ENCODE results near the gene C9orf78. TPM values are rescaled to one million over a fixed set of nuclear protein-coding genes. Genes with fewer than 3 reads are reported as not detected.
A peak's percentile ranks its signal among the peaks of the same experiment; 100 is the strongest.

Gene C9orf78
- total RNA-seq, 2 experiments from 2014 or later, result 44.5 to 51.7 TPM

- no peak for TF ChIP-seq CTCF (IDR thresholded peaks at IDR 0.05)
- CTCF ChIA-PET, result interaction anchor here (1.6 kb wide), 1 partner anchor 91 kb away, joined by 4 read pairs; no protein-coding TSS in a partner anchor
- H3K36me3 Mint-ChIP-seq (ENCODE audit: low read depth), result peaks cover 43% of the 10 kb centered on the region
- no peaks in the 10 kb centered on the region for H3K27me3 Mint-ChIP-seq
- H3K4me3 Mint-ChIP-seq, result no peak overlapping the region
- H3K9me3 Mint-ChIP-seq, result no peaks in the 10 kb centered on the region
- intact Hi-C loops (cut with micrococcal nuclease), result no loop called here
- peak overlapping the region; percentile 67 for H3K27ac Mint-ChIP-seq
- POLR2A ChIA-PET, result interaction anchor here (1.4 kb wide), 2 partner anchors 9 to 40 kb away, joined by 4 to 7 read pairs; no protein-coding TSS in a partner anchor
- ATAC-seq (no peak), DNase-seq (no peak)
- peaks cover 11% of the 10 kb centered on the region for H3K4me1 Mint-ChIP-seq (ENCODE audit: low read depth)
These were observed 6.1 kb downstream of the C9orf78 start for GRCh38 chr9:129828969-129829368.

DNA sequence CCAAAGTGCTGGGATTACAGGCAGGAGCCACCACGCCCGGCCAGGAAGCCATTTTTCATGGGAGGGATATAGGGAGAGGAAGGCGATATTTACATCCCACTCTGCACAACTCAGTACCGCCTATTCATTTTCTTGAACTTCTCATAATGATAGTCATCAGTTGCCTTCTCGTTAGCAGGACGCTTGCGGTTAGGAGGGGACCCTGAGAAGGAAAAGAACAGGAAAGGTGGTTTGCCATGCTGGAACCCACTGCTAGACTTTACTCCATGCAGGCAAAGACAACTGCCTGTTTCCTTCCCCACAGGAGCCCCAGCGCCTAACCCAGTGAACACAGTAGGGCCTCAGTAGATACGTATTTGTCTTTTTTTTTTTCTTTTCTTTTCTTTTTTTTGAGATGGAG, 7.0 kb downstream of the C9orf78 start:
- peak overlapping the region; percentile 67 for H3K27ac Mint-ChIP-seq
- H3K9me3 Mint-ChIP-seq, result no peaks in the 10 kb centered on the region
- intact Hi-C loops (cut with micrococcal nuclease), result no loop called here
- ChIA-PET POLR2A (interaction anchor here (1.4 kb wide), 1 partner anchor 41 kb away, joined by 4 read pairs; no protein-coding TSS in a partner anchor), CTCF (no interaction called here)
- peaks cover 37% of the 10 kb centered on the region for H3K36me3 Mint-ChIP-seq (ENCODE audit: low read depth)
- TF ChIP-seq CTCF (IDR thresholded peaks at IDR 0.05), result no peak
- DNase-seq, result no peak
- H3K27me3 Mint-ChIP-seq, result no peaks in the 10 kb centered on the region
- H3K4me1 Mint-ChIP-seq (ENCODE audit: low read depth), result peaks cover 4% of the 10 kb centered on the region
- H3K4me3 Mint-ChIP-seq, result no peak overlapping the region
- ATAC-seq, result no peak

DNA sequence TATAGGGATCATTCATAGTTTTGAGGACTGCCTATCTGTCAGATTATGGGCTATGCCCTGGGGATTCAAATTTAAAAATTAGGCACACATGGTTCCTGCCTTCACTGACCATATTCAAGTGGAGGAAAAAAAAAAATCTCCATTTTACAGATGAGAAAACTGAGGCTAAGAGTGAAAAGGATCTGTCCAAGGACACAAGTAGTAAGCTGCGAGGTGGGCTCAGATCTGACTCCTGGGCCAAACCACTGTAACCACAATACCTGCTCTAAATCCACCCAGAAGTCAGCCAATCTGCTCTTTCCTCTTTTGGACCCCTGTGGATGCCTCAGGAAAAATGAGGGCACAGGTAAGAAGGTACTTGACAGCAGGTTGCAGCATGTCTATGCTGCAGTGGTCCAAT, 8.3 kb downstream of the C9orf78 start:
- DNase-seq (no peak), ATAC-seq (no peak)
- POLR2A ChIA-PET, result interaction anchor here (0.7 to 1.4 kb wide), 4 partner anchors 9 to 317 kb away, joined by 3 to 7 read pairs (median 3); partner anchors contain the start of genes C9orf78 and USP20
- H3K36me3 Mint-ChIP-seq (ENCODE audit: low read depth), result peaks cover 43% of the 10 kb centered on the region
- no peak overlapping the region for H3K4me3 Mint-ChIP-seq
- CTCF ChIA-PET, result no interaction called here
- peaks cover 12% of the 10 kb centered on the region for H3K4me1 Mint-ChIP-seq (ENCODE audit: low read depth)
- no peaks in the 10 kb centered on the region for H3K9me3 Mint-ChIP-seq
- intact Hi-C loops (cut with micrococcal nuclease), result no loop called here
- H3K27me3 Mint-ChIP-seq, result no peaks in the 10 kb centered on the region
- no peak for TF ChIP-seq CTCF (IDR thresholded peaks at IDR 0.05)
- H3K27ac Mint-ChIP-seq, result no peak overlapping the region

- intact Hi-C loops (cut with micrococcal nuclease), result no loop called here
- H3K4me1 Mint-ChIP-seq (ENCODE audit: low read depth), result peaks cover 12% of the 10 kb centered on the region
- TF ChIP-seq CTCF (IDR thresholded peaks at IDR 0.05), result no peak
- H3K36me3 Mint-ChIP-seq (ENCODE audit: low read depth), result peaks cover 43% of the 10 kb centered on the region
- POLR2A ChIA-PET, result interaction anchor here (0.6 to 1.4 kb wide), 4 partner anchors 9 to 650 kb away, joined by 3 to 7 read pairs (median 3); partner anchors contain the start of genes C9orf78 and USP20
- no peaks in the 10 kb centered on the region for H3K27me3 Mint-ChIP-seq
- no peaks in the 10 kb centered on the region for H3K9me3 Mint-ChIP-seq
- H3K27ac Mint-ChIP-seq, result no peak overlapping the region
- DNase-seq (no peak), ATAC-seq (no peak)
- H3K4me3 Mint-ChIP-seq, result no peak overlapping the region
- CTCF ChIA-PET, result no interaction called here
These were observed 8.7 kb downstream of the C9orf78 start for GRCh38 chr9:129826344-129826743.

DNA sequence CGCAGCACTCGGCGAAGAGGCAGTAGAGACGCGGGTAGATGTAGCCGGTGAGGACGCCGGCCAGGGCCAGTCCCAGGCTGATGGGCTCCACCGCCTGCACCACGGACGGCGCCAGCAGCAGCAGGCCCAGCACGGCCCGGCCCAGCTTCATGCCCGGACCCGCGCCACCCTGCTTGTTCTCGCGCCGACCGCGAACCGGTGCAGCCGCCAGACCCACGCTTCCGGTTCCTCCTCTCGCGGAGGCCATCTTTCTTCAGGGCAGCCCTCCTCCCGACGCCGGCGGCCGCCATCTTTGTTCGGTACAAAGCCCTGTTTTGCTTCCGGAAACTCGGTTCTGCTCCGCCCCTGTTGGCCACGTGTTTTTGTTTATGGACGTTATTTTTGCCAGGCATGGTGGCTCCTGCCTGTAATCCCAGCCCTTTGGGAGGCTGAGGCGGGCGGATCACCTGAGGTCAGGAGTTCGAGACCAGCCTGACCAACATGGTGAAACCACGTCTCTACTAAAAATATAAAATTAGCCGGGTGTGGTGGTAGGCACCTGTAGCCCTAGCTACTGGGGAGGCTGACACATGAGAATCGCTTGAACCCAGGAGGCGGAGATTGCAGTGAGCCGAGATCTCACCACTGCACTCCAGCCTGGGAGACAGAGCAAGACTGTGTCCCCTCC, 11.0 kb downstream of the C9orf78 start, which contains the start of gene TOR1A:
Gene TOR1A, minus strand, starts transcription at position 202 of the 667 bp plus-strand sequence. Its CDS starts 51 bp downstream, at position 151.
- Mint-ChIP-seq H3K27me3 (no peaks in the 10 kb centered on the region), H3K4me1 (ENCODE audit: low read depth) (peaks cover 12% of the 10 kb centered on the region), H3K27ac (peak within 1 kb of the TSS; percentile 61), H3K4me3 (peak within 1 kb of the TSS; percentile 86), H3K36me3 (ENCODE audit: low read depth) (peaks cover 35% of the 10 kb centered on the region), H3K9me3 (no peaks in the 10 kb centered on the region)
- ChIA-PET POLR2A (interaction anchor here (0.6 to 3.1 kb wide), 7 partner anchors 9 to 185 kb away, joined by 3 to 17 read pairs (median 8); partner anchors contain the start of genes C9orf78, TOR1B and USP20), CTCF (no interaction called here)
- intact Hi-C loops (cut with micrococcal nuclease), result no loop called here
- peak; percentile 92 for ATAC-seq
- DNase-seq, result peak; percentile 97
- TF ChIP-seq CTCF (IDR thresholded peaks at IDR 0.05), result no peak
